ENCODE measurements around the gene NPC1. TPM values are rescaled to one million over a fixed set of nuclear protein-coding genes. Genes with fewer than 3 reads are reported as not detected.
"Not testable (repeated sequence)": the region's sequence is repeated elsewhere in the genome, so short reads cannot be mapped to it uniquely, and the experiment has no call there.

The NPC1 gene
- total RNA-seq, 1 donor from 2014 or later: 100 TPM

GRCh38 chr18:23515911-23516546 is 70.3 kb downstream of the NPC1 start:
- Histone ChIP-seq H3K27me3 (ENCODE audit: control insufficient read depth, insufficient read depth, low read length) (no peaks in the 10 kb centered on the region), H3K36me3 (ENCODE audit: control insufficient read depth, insufficient read depth, low read length) (peaks cover 16% of the 10 kb centered on the region), H3K4me3 (ENCODE audit: low read depth, low read length) (no peak overlapping the region)
- peak; percentile 72 for DNase-seq (ENCODE audit: low read depth)
- FAIRE-seq: no peak
- peak; percentile 91 for TF ChIP-seq CTCF (IDR thresholded peaks at IDR 0.05; ENCODE audit: insufficient read depth, low read length, severe bottlenecking)

DNA sequence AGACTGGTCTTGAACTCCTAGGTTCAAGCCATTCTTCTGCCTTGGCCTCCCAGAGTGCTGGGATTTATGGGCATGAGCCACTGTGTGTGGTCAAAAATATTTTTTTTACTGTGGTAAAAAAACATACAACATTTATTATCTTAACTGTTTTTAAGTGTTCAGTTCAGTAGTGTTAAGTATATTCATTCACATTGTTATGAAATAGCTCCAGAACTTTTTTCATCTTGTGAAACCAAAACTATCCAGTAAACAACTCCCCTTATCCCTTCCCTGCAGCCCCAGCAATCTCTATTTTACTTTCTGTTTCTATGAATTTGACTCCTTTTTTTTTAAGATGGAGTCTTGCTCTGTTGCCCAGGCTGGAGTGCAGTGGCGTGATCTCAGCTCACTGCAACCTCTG is 73.7 kb downstream of the NPC1 start:
- Histone ChIP-seq H3K36me3 (ENCODE audit: control insufficient read depth, insufficient read depth, low read length) (peaks cover 10% of the 10 kb centered on the region), H3K27me3 (ENCODE audit: control insufficient read depth, insufficient read depth, low read length) (no peaks in the 10 kb centered on the region), H3K4me3 (ENCODE audit: low read depth, low read length) (no peak overlapping the region)
- no peak for DNase-seq (ENCODE audit: low read depth)
- no peak for FAIRE-seq
- no peak for TF ChIP-seq CTCF (IDR thresholded peaks at IDR 0.05; ENCODE audit: insufficient read depth, low read length, severe bottlenecking)

- H3K36me3 ChIP-seq (ENCODE audit: control insufficient read depth, insufficient read depth, low read length): peaks cover 11% of the 10 kb centered on the region
- H3K27me3 ChIP-seq (ENCODE audit: control insufficient read depth, insufficient read depth, low read length); FAIRE-seq; H3K4me3 ChIP-seq (ENCODE audit: low read depth, low read length); DNase-seq (ENCODE audit: low read depth): not testable (repeated sequence)
Observed at GRCh38 chr18:23512216-23512615, 74.1 kb downstream of the NPC1 start.

- not testable (repeated sequence) for H3K27me3 ChIP-seq (ENCODE audit: control insufficient read depth, insufficient read depth, low read length); H3K4me3 ChIP-seq (ENCODE audit: low read depth, low read length); DNase-seq (ENCODE audit: low read depth); FAIRE-seq
- peaks cover 12% of the 10 kb centered on the region for H3K36me3 ChIP-seq (ENCODE audit: control insufficient read depth, insufficient read depth, low read length)
Observed at GRCh38 chr18:23510923-23511322, 75.4 kb downstream of the NPC1 start.

- DNase-seq (ENCODE audit: low read depth): no peak
- Histone ChIP-seq H3K27me3 (ENCODE audit: control insufficient read depth, insufficient read depth, low read length) (no peaks in the 10 kb centered on the region), H3K36me3 (ENCODE audit: control insufficient read depth, insufficient read depth, low read length) (peaks cover 12% of the 10 kb centered on the region), H3K4me3 (ENCODE audit: low read depth, low read length) (no peak overlapping the region)
- no peak for TF ChIP-seq CTCF (IDR thresholded peaks at IDR 0.05; ENCODE audit: insufficient read depth, low read length, severe bottlenecking)
- FAIRE-seq: no peak
Observed at GRCh38 chr18:23506393-23506792, 79.9 kb downstream of the NPC1 start.

DNA sequence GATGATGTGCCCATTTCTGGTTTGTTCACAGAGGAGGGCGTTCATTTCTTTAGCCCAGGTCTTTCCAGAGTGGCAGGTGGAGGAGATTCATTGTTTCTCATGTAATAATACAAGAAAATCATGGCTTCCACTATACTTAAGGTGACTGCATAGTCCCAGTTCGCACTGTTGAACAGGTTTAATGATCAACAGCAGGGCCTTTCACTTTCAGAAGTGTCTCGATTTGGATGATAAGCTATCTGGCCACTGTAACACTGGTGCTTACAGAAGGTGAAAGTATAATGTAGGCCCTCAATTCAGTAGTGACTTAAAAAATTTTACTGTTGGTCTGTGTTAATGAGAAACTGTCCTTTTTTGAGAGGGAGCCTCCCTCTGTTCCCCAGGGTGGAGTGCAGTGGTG is 81.6 kb downstream of the NPC1 start:
- DNase-seq (ENCODE audit: low read depth): no peak
- peaks cover 12% of the 10 kb centered on the region for H3K36me3 ChIP-seq (ENCODE audit: control insufficient read depth, insufficient read depth, low read length)
- no peak for TF ChIP-seq CTCF (IDR thresholded peaks at IDR 0.05; ENCODE audit: insufficient read depth, low read length, severe bottlenecking)
- FAIRE-seq: no peak
- no peaks in the 10 kb centered on the region for H3K27me3 ChIP-seq (ENCODE audit: control insufficient read depth, insufficient read depth, low read length)
- no peak overlapping the region for H3K4me3 ChIP-seq (ENCODE audit: low read depth, low read length)

- Histone ChIP-seq H3K4me3 (ENCODE audit: low read depth, low read length) (peak overlapping the region; percentile 70), H3K36me3 (ENCODE audit: control insufficient read depth, insufficient read depth, low read length) (peaks cover 12% of the 10 kb centered on the region), H3K27me3 (ENCODE audit: control insufficient read depth, insufficient read depth, low read length) (no peaks in the 10 kb centered on the region)
- DNase-seq (ENCODE audit: low read depth) (no peak), FAIRE-seq (no peak)
- no peak for TF ChIP-seq CTCF (IDR thresholded peaks at IDR 0.05; ENCODE audit: insufficient read depth, low read length, severe bottlenecking)
Observed at GRCh38 chr18:23503963-23504344, 82.4 kb downstream of the NPC1 start.

Measured in bronchial epithelial cell (primary cell).